A549 (cell line): ENCODE results near the gene NAV3. TPM values are rescaled to one million over a fixed set of nuclear protein-coding genes. Genes with fewer than 3 reads are reported as not detected.

Source experiments
- ATAC-seq, 2 experiments: fragments of 200-7000 bp in 1 of 2; fragments of >200 bp in 1 of 2; cut with Nextera tagmentation in 1 of 2; cut with Tn5 transposase in 1 of 2; 3 replicates each; pipeline versions ENCODE4 v1.8.0 to v1.9.1; 2018 to 2020; ENCODE audit warnings: mild to moderate bottlenecking in 1 of 2, moderate library complexity in 1 of 2
- CTCF ChIA-PET: fragments of 300-600 bp; sonication (Branson Sonifier 250); formaldehyde crosslinking; extraction: SDS; loops from one replicate; lab custom pipeline; 2021; ENCODE audit warnings: antibody characterized with exemption, inconsistent platforms; lab: Yijun Ruan, JAX
- POLR2A ChIA-PET: fragments of 350-600 bp; formaldehyde crosslinking; extraction: SDS; loops from one replicate; lab custom pipeline; 2021; ENCODE audit warnings: antibody characterized with exemption, inconsistent platforms; lab: Yijun Ruan, JAX
- DNase-seq, 2 experiments: peaks; one replicate each; pipeline versions ENCODE4 v3.0.0 to v3.0.0-alpha.2; 2011 to 2016; ENCODE audit warnings: low read depth in 1 of 2, low spot score in 1 of 2
- FAIRE-seq: peaks from 2 replicates; lab custom pipeline; 2011; peaks lifted over from hg19 to GRCh38; lab: Jason Lieb, UNC
- H3K27ac ChIP-seq, 2 experiments: fragments of >200 bp; sonication (Bioruptor Twin); formaldehyde crosslinking; 3 replicates each; pipeline ENCODE4 v1.5.1; 2016 to 2017
- H3K4me1 ChIP-seq: fragments of >200 bp; sonication (Bioruptor Twin); formaldehyde crosslinking; 3 replicates; pipeline ENCODE4 v1.6.1; 2016
- H3K4me2 ChIP-seq: fragments of >200 bp; sonication (Bioruptor Twin); formaldehyde crosslinking; 3 replicates; pipeline ENCODE4 v1.6.1; 2016
- H3K4me3 ChIP-seq: fragments of >200 bp; sonication (Bioruptor Twin); formaldehyde crosslinking; 3 replicates; pipeline ENCODE4 v1.5.1; 2016
- H3K9me3 ChIP-seq: fragments of >200 bp; sonication (Bioruptor Twin); formaldehyde crosslinking; 3 replicates; pipeline ENCODE4 v1.6.1; 2016
- ATOH8 ChIP-seq: fragments of 250-450 bp; sonication (Bioruptor Pico); IDR thresholded peaks from 2 replicates; pipeline ENCODE4 v1.5.0; 2020; ENCODE audit warnings: low read depth, mild to moderate bottlenecking, moderate library complexity
- BCL3 ChIP-seq: fragments of >200 bp; sonication (Bioruptor Twin); formaldehyde crosslinking; IDR thresholded peaks from 3 replicates; pipeline ENCODE4 v1.6.1; 2016
- CBX8 ChIP-seq: fragments of 200-600 bp; sonication (generic); IDR thresholded peaks from 2 replicates; pipeline ENCODE4 v1.6.1; 2016
- CEBPB ChIP-seq, 2 experiments: fragments of >200 bp in 1 of 2; sonication (Bioruptor Twin) in 1 of 2; formaldehyde crosslinking in 1 of 2; IDR thresholded peaks; 2 replicates each; pipeline ENCODE4 v1.6.1; 2012 to 2016
- CHD2 ChIP-seq: fragments of 150-350 bp; IDR thresholded peaks from 2 replicates; pipeline ENCODE4 v1.6.1; 2014; ENCODE audit warnings: low read length; ENCODE audit not compliant: partially characterized antibody
- CHD4 ChIP-seq: fragments of 200-600 bp; sonication (generic); IDR thresholded peaks from 2 replicates; pipeline ENCODE4 v1.6.1; 2016; ENCODE audit warnings: antibody characterized with exemption, mild to moderate bottlenecking, borderline replicate concordance
- E2F6 ChIP-seq: IDR thresholded peaks from 2 replicates; pipeline ENCODE4 v1.6.1; 2012; ENCODE audit warnings: low read depth, borderline replicate concordance
- EHF ChIP-seq: fragments of 250-450 bp; sonication (Bioruptor Pico); IDR thresholded peaks from 2 replicates; pipeline ENCODE4 v1.5.0; 2020; ENCODE audit warnings: mild to moderate bottlenecking
- EHMT2 ChIP-seq: fragments of 200-600 bp; sonication (generic); IDR thresholded peaks from 2 replicates; pipeline ENCODE4 v1.6.1; 2016; ENCODE audit warnings: antibody characterized with exemption, low read depth, mild to moderate bottlenecking, moderate library complexity
- EP300 ChIP-seq, 2 experiments: fragments of >200 bp; sonication (Bioruptor Twin); formaldehyde crosslinking; IDR thresholded peaks; 2 replicates in 1 of 2; 3 replicates in 1 of 2; pipeline ENCODE4 v1.6.1; 2016 to 2017
- ESRRA ChIP-seq: fragments of 150-350 bp; IDR thresholded peaks from 2 replicates; pipeline ENCODE4 v1.6.1; 2014; ENCODE audit warnings: mild to moderate bottlenecking, low read length, borderline replicate concordance
- FOSB ChIP-seq: fragments of 250-450 bp; sonication (Bioruptor Pico); IDR thresholded peaks from 2 replicates; pipeline ENCODE4 v1.5.0; 2020; ENCODE audit warnings: mild to moderate bottlenecking, moderate library complexity
- FOSL2 ChIP-seq, 2 experiments: fragments of 450-650 bp in 1 of 2; fragments of >200 bp in 1 of 2; sonication (Bioruptor Twin) in 1 of 2; formaldehyde crosslinking; IDR thresholded peaks; 2 replicates each; pipeline versions ENCODE4 v1.5.0 to v1.6.1; 2016 to 2020; ENCODE audit warnings: mild to moderate bottlenecking in 1 of 2, moderate library complexity in 1 of 2
- FOXS1 ChIP-seq: fragments of 250-450 bp; sonication (Bioruptor Pico); IDR thresholded peaks from 2 replicates; pipeline ENCODE4 v1.5.0; 2020; ENCODE audit warnings: mild to moderate bottlenecking, moderate library complexity
- GATA3 ChIP-seq: IDR thresholded peaks from 2 replicates; pipeline ENCODE4 v1.6.1; 2012; ENCODE audit warnings: borderline replicate concordance
- HMGXB4 ChIP-seq: fragments of 250-450 bp; sonication (Bioruptor Pico); IDR thresholded peaks from 2 replicates; pipeline ENCODE4 v1.5.0; 2021; ENCODE audit warnings: mild to moderate bottlenecking, moderate library complexity, borderline replicate concordance
- HOXA7 ChIP-seq: fragments of 250-450 bp; sonication (Bioruptor Pico); IDR thresholded peaks from 2 replicates; pipeline ENCODE4 v1.5.0; 2020; ENCODE audit warnings: mild to moderate bottlenecking, moderate library complexity
- JUNB ChIP-seq: fragments of >200 bp; sonication (Bioruptor Twin); formaldehyde crosslinking; IDR thresholded peaks from 2 replicates; pipeline ENCODE4 v1.6.1; 2016
- KDM1A ChIP-seq: fragments of 200-600 bp; sonication (generic); IDR thresholded peaks from 2 replicates; pipeline ENCODE4 v1.6.1; 2016; ENCODE audit warnings: low read depth, mild to moderate bottlenecking
- NPAS2 ChIP-seq: fragments of 250-450 bp; sonication (Bioruptor Pico); IDR thresholded peaks from 2 replicates; pipeline ENCODE4 v1.8.0; 2022; ENCODE audit warnings: mild to moderate bottlenecking, moderate library complexity, borderline replicate concordance
- NR3C1 ChIP-seq: fragments of >200 bp; sonication (Bioruptor Twin); formaldehyde crosslinking; IDR thresholded peaks from 3 replicates; pipeline ENCODE4 v1.6.1; 2017
- PHF8 ChIP-seq: fragments of 200-600 bp; sonication (generic); IDR thresholded peaks from 2 replicates; pipeline ENCODE4 v1.6.1; 2016; ENCODE audit warnings: low read depth, mild to moderate bottlenecking, antibody characterized with exemption, moderate library complexity, borderline replicate concordance
- POLR2AphosphoS2 ChIP-seq: conservative IDR thresholded peaks from 2 replicates; pipeline ENCODE4 v1.6.1; 2012; ENCODE audit warnings: low read length, improper control_type of control experiment, inconsistent platforms
- RAD21 ChIP-seq, 2 experiments: fragments of >200 bp in 1 of 2; sonication (Bioruptor Twin) in 1 of 2; formaldehyde crosslinking in 1 of 2; IDR thresholded peaks in 1 of 2; conservative IDR thresholded peaks in 1 of 2; 2 replicates in 1 of 2; 3 replicates in 1 of 2; pipeline ENCODE4 v1.6.1; 2012 to 2018; ENCODE audit warnings: inconsistent platforms in 1 of 2
- RCOR1 ChIP-seq: fragments of 150-350 bp; IDR thresholded peaks from 2 replicates; pipeline ENCODE4 v1.6.1; 2014; ENCODE audit warnings: antibody characterized with exemption, low read length, low read depth
- RNF2 ChIP-seq: fragments of 200-600 bp; sonication (generic); IDR thresholded peaks from 2 replicates; pipeline ENCODE4 v1.6.1; 2016; ENCODE audit warnings: low read depth, mild to moderate bottlenecking, antibody characterized with exemption, moderate library complexity, borderline replicate concordance
- SMC3 ChIP-seq: fragments of >200 bp; sonication (Bioruptor Twin); formaldehyde crosslinking; IDR thresholded peaks from 3 replicates; pipeline ENCODE4 v1.6.1; 2018; ENCODE audit warnings: inconsistent platforms
- SREBF2 ChIP-seq: fragments of 450-650 bp; IDR thresholded peaks from 2 replicates; pipeline ENCODE4 v1.6.1; 2014; ENCODE audit warnings: mild to moderate bottlenecking, moderate library complexity
- TFCP2L1 ChIP-seq: fragments of 250-450 bp; sonication (Bioruptor Pico); IDR thresholded peaks from 2 replicates; pipeline ENCODE4 v1.5.0; 2021; ENCODE audit warnings: mild to moderate bottlenecking
- TP53 ChIP-seq: fragments of 250-450 bp; sonication (Bioruptor Pico); IDR thresholded peaks from 2 replicates; pipeline ENCODE4 v1.5.0; 2021; ENCODE audit warnings: mild to moderate bottlenecking, moderate library complexity
- ZC3H11A ChIP-seq: fragments of 450-650 bp; IDR thresholded peaks from 2 replicates; pipeline ENCODE4 v1.6.1; 2014; ENCODE audit warnings: antibody characterized with exemption, mild to moderate bottlenecking
- ZNF302 ChIP-seq: fragments of 250-450 bp; sonication (Bioruptor Pico); IDR thresholded peaks from 2 replicates; pipeline ENCODE4 v1.9.0; 2021; ENCODE audit warnings: inconsistent platforms, mild to moderate bottlenecking, moderate library complexity
- ZSCAN20 ChIP-seq: fragments of 250-450 bp; sonication (Bioruptor Pico); IDR thresholded peaks from 2 replicates; pipeline ENCODE4 v1.8.0; 2022; ENCODE audit warnings: mild to moderate bottlenecking, moderate library complexity
- WGBS: methylation state at CpG from one replicate; pipeline ENCODE4 v1.1.6; 2017; ENCODE audit errors: missing lambda C conversion rate; 5-methylcytosine and 5-hydroxymethylcytosine counted together
- polyA plus RNA-seq, 4 experiments: library from polyadenylated mRNA; depleted of rRNA in 3 of 4; stranded (reverse); fragments of >200 nt; fragmentation: RNase III in 1 of 4; extraction: RNeasy Plus Mini Kit Qiagen cat#74134 plus additional on column Dnase treatment in 1 of 4; gene quantifications; 2 replicates in 3 of 4; 3 replicates in 1 of 4; pipeline ENCODE4 v1.2.3, GENCODE V29; 2011 to 2017

NAV3 gene
- polyA plus RNA-seq, 2 of the 4 experiments (the other 2 are of a cell fraction) = 8.6 to 9.7 TPM

DNA sequence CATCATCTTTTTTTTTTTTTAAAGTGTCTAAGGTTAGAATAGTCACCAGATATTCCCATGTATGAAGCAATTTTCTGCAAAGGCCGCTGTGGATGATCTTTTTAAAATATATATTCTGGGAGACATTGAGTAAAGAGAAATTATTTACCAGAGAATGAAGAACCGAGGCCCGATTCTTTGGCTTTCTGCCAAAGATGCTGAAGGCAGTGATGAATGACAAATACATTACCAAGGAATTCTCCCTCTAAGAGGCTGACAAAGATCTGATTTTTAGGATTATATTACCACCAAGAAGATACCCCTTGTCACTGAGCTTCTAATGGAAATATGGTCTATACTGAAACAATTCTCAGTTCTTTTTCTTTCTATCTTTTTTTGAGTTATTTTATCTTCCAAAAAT lies 336.8 kb downstream of the NAV3 start:
- TF ChIP-seq FOXS1 (CRISPR knock-in tag) (no peak), EHF (CRISPR knock-in tag) (no peak), JUNB (no peak), HMGXB4 (CRISPR knock-in tag) (no peak), E2F6 (no peak), POLR2AphosphoS2 (no peak), PHF8 (no peak), ESRRA (no peak), ZC3H11A (no peak)
- H3K27ac ChIP-seq = no peak overlapping the region
- CTCF ChIA-PET = interaction anchor here (0.6 to 0.7 kb wide), 2 partner anchors 130 to 387 kb away, joined by 3 read pairs; no protein-coding TSS in a partner anchor
- ATAC-seq (no peak), FAIRE-seq (no peak), DNase-seq (no peak)
- no peaks in the 10 kb centered on the region for H3K4me1 ChIP-seq
- no peaks in the 10 kb centered on the region for H3K9me3 ChIP-seq
- POLR2A ChIA-PET = no interaction called here
- 26% methylated on average over 3 of the region's 3 CpGs for WGBS
- H3K4me2 ChIP-seq = no peak overlapping the region
- no peak overlapping the region for H3K4me3 ChIP-seq

DNA sequence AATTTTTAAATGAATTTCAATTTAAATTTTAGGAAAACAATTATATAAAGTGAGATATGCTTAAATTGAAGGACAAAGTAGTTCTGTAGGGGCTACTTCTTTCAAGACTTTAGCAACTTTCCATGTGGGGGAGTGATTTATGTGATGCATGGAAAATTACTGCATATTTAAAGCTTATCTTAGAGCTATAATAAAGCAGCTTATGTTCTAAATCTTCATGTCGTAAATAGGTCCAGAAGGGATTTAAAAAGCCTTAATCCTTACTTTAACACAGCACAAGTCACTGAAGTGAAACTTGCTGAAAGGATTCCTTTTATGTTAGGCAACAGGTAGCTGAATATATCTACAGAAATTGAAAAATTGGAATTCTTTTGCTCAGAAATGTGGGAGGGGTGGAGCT lies 340.4 kb downstream of the NAV3 start:
- no peak for DNase-seq

GRCh38 chr12:78176643-78177042 lies 345.9 kb downstream of the NAV3 start:
- CTCF ChIA-PET = no interaction called here
- TF ChIP-seq FOSL2 (IDR thresholded peaks at IDR 0.05) (no peak), FOSL2 (CRISPR knock-in tag; IDR thresholded peaks at IDR 0.05) (no peak), ZNF302 (CRISPR knock-in tag) (no peak), RCOR1 (no peak), CEBPB (IDR thresholded peaks at IDR 0.05) (no peak), KDM1A (no peak), SMC3 (no peak), RAD21 (conservative IDR thresholded peaks at IDR 0.05 in 1 of 2, IDR thresholded peaks at IDR 0.05 in 1 of 2) (no peak), RNF2 (no peak), JUNB (no peak), EHMT2 (no peak), CBX8 (no peak), GATA3 (no peak), BCL3 (no peak), HOXA7 (no peak)

More for the DNA sequence above, 340.4 kb downstream of the NAV3 start:
- ChIA-PET POLR2A (no interaction called here), CTCF (interaction anchor here (1.9 kb wide), 1 partner anchor 10 kb away, joined by 3 read pairs; no protein-coding TSS in a partner anchor)
- Histone ChIP-seq H3K9me3 (no peaks in the 10 kb centered on the region), H3K4me2 (no peak overlapping the region), H3K4me3 (no peak overlapping the region), H3K4me1 (no peaks in the 10 kb centered on the region), H3K27ac (no peak overlapping the region)
- TF ChIP-seq EHF (CRISPR knock-in tag) (no peak), SREBF2 (no peak), NR3C1 (no peak), FOXS1 (CRISPR knock-in tag) (no peak), CHD4 (no peak), JUNB (no peak), BCL3 (no peak), TP53 (CRISPR knock-in tag) (no peak), ZSCAN20 (no peak), TFCP2L1 (CRISPR knock-in tag) (no peak), CHD2 (no peak), NPAS2 (CRISPR knock-in tag) (no peak), ATOH8 (CRISPR knock-in tag) (no peak), FOSB (CRISPR knock-in tag) (no peak), EP300 (IDR thresholded peaks at IDR 0.05) (no peak)
- no peak for FAIRE-seq
- no peak for ATAC-seq
- 84% methylated on average over 1 of the region's 1 CpG for WGBS

More at GRCh38 chr12:78176643-78177042, 345.9 kb downstream of the NAV3 start:
- no peak for ATAC-seq
- Histone ChIP-seq H3K4me1 (no peaks in the 10 kb centered on the region), H3K4me3 (no peak overlapping the region), H3K9me3 (no peaks in the 10 kb centered on the region), H3K27ac (no peak overlapping the region), H3K4me2 (no peak overlapping the region)
- DNase-seq = no peak
- 87% methylated on average over 4 of the region's 4 CpGs for WGBS
- FAIRE-seq = no peak
- POLR2A ChIA-PET = no interaction called here
